GM10266 (cell line): Measurements from ENCODE around the gene ACE.

Experiments used
- DNase-seq: peaks from one replicate; pipeline ENCODE4 v3.0.0; 2012; ENCODE audit errors: extremely low spot score
- TF ChIP-seq, protein P1 (sequence below): IDR thresholded peaks from 2 replicates; pipeline ENCODE4 v1.5.1; 2012; ENCODE audit warnings: mild to moderate bottlenecking, low read depth; ENCODE audit not compliant: control insufficient read depth, insufficient read depth; ENCODE audit errors: missing control alignments

The ACE gene

DNA sequence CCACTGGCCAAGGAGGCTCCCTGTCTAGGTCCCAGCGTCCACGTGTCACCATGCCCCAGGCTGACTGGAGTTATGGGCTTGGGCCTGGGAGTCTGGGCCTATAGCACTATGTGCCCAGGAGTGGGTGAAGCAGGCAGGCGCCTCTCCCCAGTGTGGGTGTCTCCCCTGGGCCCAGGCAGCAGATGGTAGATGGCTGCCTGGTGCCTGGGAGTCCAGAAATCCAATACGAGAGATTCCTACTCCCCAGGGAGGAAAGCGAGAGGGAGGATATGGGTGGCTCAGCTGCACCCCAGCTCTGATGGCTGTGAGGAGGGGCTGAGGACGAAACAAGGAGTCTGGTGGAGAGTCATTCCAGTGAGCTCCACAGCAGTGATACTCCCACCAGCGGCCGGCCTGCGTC is 51.3 kb downstream of the ACE start:
- DNase-seq, result no peak
- TF ChIP-seq, protein P1, sequence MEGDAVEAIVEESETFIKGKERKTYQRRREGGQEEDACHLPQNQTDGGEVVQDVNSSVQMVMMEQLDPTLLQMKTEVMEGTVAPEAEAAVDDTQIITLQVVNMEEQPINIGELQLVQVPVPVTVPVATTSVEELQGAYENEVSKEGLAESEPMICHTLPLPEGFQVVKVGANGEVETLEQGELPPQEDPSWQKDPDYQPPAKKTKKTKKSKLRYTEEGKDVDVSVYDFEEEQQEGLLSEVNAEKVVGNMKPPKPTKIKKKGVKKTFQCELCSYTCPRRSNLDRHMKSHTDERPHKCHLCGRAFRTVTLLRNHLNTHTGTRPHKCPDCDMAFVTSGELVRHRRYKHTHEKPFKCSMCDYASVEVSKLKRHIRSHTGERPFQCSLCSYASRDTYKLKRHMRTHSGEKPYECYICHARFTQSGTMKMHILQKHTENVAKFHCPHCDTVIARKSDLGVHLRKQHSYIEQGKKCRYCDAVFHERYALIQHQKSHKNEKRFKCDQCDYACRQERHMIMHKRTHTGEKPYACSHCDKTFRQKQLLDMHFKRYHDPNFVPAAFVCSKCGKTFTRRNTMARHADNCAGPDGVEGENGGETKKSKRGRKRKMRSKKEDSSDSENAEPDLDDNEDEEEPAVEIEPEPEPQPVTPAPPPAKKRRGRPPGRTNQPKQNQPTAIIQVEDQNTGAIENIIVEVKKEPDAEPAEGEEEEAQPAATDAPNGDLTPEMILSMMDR, result no peak

DNA sequence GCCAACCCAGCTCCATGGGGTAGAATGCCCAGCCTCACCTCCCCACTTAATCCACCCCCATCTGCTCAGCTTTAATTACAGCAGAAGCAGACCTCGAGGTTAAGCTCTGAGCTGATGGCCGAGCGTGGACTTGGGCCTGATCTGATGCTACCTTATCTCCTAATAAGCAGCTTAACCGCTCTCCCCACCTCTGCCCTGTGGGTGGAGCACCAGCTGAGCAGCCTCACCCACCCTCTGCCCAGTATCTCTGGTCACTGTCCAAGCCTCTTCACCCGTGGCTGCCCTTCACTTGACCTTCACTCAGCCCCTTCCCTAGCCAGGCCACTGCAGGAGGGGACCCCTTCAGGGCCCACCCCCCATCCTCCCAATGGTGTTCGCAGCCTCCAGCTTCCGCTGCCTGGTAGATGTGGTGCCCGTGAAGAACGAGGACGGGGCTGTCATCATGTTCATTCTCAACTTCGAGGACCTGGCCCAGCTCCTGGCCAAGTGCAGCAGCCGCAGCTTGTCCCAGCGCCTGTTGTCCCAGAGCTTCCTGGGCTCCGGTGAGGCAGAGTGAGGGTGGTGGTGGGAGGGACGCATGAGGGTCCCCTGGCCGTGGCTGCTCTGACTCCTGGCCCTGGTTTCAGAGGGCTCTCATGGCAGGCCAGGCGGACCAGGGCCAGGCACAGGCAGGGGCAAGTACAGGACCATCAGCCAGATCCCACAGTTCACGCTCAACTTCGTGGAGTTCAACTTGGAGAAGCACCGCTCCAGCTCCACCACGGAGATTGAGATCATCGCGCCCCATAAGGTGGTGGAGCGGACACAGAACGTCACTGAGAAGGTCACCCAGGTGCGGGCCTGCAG is 53.1 kb downstream of the ACE start:
- TF ChIP-seq, protein P1, result no peak
- no peak for DNase-seq

DNA sequence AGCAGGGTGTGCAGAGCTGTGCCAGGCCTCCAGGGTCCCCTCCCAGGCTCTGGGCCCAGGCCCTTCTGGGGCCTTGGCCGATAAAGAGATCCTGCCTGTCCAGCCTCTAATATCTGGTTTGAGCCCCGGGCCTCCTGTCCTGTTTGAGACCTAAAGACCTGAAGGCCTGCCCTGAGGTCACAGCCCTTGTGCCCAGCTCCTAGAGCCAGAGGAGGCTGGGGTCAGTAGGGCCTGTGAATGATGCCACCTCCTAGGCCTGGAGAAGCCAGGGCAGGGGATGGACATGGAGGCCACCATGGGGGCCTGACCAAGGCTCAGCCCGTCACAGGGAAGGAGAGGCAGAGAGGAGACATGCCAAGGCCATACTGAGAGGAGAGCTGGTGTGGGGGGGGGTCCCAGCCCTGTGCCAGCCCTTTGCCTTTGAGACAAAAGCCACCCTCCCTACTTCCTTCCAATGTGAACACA is 53.7 kb downstream of the ACE start:
- TF ChIP-seq, protein P1, result no peak
- no peak for DNase-seq

DNA sequence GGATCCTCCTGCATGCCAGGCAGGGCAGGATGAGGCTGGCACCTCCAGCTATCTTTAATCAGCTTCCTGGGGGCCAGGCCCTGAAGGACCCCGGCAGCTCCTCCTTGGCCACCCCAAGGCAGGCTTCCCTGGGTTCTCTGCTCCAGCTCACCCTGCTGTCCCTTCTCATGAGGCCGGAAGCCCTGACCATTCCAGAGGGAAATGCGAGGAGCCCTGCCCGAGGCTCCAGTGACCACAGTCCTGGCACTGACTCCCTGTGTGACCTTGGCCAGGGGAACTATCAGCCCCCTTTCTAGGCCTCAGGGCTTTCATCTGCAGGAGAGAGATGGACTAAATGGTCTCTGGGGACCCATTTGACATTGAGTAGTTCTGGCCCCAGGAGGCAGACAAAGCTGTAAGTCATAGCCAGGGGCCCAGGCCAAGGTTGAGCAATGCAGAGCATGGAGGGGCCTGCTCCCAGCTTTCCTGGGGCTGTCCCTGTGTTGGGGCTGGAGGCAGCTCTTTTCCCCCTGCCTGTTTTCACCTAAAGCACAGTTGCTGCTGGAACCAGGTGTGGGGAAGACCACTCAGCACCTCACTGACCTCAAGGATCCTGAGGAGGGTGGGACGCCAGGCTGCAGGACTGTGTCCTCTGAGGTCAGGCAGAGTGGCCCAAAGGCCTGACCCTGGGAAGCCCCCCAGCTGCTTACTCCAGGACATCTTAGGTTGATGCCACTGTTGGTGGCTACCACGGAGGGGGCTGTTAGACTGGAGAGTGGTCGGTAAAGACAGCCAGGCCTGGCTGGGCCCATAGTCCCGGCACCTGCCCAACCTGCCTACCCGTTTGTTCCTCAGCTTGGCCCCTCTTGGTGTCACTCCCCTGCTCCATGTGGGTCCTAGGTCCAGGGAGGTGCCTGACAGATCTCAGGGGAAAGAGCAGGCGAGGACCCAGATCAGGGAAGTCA is 54.4 kb downstream of the ACE start:
- no peak for DNase-seq
- TF ChIP-seq, protein P1, result no peak

DNA sequence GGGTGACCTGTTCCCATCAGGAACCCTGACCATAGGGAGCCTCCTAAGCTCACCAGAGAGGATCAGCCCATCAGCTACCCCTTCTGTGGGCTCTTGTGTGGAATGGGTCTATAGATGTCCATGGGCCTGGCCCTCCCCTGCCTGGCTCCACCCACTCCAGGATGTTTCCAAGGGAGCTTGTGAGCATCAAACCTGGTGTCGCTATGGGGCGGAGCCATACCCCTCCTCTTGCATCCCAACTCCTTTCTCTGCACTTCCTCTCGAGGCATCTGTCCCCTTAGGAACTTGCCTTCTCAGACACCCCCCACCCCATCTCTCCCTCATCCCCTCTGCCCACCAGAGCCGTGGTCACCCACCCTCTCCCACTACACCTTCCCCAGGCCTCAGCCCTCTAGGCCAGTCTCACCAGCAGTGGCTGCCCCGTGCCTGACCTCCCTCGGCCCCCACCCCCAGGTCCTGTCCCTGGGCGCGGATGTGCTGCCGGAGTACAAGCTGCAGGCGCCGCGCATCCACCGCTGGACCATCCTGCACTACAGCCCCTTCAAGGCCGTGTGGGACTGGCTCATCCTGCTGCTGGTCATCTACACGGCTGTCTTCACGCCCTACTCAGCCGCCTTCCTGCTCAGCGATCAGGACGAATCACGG is 56.7 kb downstream of the ACE start:
- TF ChIP-seq, protein P1, result no peak
- DNase-seq, result no peak

DNA sequence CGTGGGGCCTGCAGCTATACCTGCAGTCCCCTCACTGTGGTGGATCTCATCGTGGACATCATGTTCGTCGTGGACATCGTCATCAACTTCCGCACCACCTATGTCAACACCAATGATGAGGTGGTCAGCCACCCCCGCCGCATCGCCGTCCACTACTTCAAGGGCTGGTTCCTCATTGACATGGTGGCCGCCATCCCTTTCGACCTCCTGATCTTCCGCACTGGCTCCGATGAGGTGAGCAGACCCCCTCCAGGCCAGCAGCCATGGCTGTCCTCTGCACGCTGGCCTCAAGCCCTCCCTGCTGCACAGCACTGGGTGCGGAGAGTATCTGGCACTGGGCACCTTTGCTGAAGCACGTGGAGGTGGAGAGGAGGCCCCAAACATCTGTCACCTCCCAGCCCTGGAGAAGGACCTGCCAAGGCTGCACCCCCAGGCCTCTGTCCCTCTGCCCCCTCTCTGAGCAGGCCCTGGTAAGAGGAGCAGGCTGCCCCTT is 57.3 kb downstream of the ACE start:
- TF ChIP-seq, protein P1, result no peak
- DNase-seq, result no peak
